NT2/D1 (cell line): ENCODE results near the gene SPINK2.

ENCODE experiments used
- SUZ12 ChIP-seq: IDR thresholded peaks from 2 replicates; pipeline ENCODE4 v1.6.1; 2011; ENCODE audit not compliant: insufficient read length, insufficient read depth; ENCODE audit errors: extremely low read depth
- YY1 ChIP-seq: IDR thresholded peaks from 2 replicates; pipeline ENCODE4 v1.6.1; 2011; ENCODE audit not compliant: insufficient read length, insufficient read depth
- ZNF274 ChIP-seq: IDR thresholded peaks from 2 replicates; pipeline ENCODE4 v1.6.1; 2011; ENCODE audit warnings: mild to moderate bottlenecking, low read depth, low read length

DNA sequence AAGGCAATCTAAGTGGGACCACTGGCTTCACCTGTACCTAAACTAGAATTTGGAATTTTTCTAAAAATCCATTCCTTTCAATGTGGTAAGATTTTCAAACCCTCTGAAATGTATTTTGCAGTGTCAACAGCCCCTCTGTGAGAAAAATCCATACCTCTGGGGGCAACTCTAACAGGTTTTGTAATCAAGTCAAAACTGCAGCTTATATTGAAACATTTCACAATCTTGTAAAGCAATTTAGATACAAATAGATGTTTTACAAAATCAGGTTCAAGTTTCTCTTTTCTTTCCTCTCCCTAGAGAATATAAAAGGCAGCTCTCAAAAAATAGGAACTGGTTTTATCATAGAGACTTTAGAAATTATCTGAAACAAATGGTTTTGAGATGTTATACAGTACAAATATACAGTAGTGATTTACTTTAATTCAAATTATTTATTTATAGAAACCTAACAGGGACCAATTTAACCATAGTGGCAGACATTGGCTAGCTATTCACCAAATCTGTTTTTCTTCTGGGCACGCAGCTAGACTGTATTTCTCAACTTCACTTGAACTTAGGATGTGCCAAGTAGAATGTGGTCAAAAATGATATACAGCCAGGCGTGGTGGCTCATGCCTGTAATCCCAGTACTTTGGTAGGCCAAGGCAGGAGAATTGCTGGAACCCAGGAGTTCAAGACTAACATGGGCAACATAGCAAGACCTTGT, 36.3 kb upstream of the SPINK2 start:
- TF ChIP-seq YY1 (no peak), ZNF274 (no peak), SUZ12 (no peak)
